Measurements from ENCODE around the gene TSTD1. TPM values are rescaled to one million over a fixed set of nuclear protein-coding genes. Genes with fewer than 3 reads are reported as not detected.
"Not testable (repeated sequence)": the region's sequence is repeated elsewhere in the genome, so short reads cannot be mapped to it uniquely, and the experiment has no call there.

TSTD1 gene
- total RNA-seq, 1 experiment from 2014 or later: 67.6 TPM

DNA sequence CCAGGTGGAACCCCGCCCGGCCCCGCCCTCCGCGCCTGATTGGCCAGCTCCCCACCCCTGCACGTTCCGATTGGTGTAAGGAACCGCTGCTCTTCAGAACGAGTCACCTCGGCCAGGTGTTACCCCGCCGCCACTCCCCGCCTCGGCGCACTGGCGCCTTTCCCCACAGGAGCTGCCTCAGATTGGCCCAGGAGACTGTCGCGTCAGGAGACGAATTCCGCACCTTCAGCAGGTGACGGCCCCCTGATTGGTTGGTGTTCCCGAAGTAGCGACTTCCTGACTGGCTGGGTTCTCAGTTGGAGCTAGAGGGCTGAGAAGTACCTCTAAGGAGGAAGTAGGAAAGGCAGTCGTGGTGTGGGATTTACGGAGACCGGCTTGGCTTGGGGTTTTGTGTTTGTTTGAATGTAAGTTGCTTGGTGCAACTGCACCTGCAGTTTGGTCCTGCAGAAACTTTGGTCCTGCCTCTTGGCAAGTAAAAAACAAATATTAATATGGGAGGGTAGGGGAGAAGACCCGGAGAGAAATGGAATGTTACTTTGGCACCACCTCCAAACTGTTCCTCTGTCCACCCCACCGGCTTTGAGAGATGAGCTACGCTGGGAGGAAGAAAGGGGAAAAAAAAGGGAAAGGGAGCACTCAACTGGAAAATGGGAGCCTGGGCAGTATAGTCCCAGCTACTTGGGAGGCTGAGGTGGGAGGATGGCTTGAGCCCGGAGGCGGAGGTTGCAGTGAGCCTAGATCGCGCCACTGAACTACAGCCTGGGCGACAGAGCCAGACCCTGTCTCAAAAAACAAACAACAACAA is 17.4 kb downstream of the TSTD1 start:
- intact Hi-C loops (cut with micrococcal nuclease; ENCODE audit: unreplicated experiment): no loop called here
- peaks cover 58% of the 10 kb centered on the region for H3K4me1 Mint-ChIP-seq (ENCODE audit: low read depth, unreplicated experiment)
- CTCF ChIA-PET: interaction anchor here (0.5 to 2.8 kb wide), 19 partner anchors 10 to 1514 kb away, joined by 3 to 35 read pairs (median 5); partner anchors contain the start of genes NECTIN4, TSTD1 and USF1
- TF ChIP-seq, protein P1, sequence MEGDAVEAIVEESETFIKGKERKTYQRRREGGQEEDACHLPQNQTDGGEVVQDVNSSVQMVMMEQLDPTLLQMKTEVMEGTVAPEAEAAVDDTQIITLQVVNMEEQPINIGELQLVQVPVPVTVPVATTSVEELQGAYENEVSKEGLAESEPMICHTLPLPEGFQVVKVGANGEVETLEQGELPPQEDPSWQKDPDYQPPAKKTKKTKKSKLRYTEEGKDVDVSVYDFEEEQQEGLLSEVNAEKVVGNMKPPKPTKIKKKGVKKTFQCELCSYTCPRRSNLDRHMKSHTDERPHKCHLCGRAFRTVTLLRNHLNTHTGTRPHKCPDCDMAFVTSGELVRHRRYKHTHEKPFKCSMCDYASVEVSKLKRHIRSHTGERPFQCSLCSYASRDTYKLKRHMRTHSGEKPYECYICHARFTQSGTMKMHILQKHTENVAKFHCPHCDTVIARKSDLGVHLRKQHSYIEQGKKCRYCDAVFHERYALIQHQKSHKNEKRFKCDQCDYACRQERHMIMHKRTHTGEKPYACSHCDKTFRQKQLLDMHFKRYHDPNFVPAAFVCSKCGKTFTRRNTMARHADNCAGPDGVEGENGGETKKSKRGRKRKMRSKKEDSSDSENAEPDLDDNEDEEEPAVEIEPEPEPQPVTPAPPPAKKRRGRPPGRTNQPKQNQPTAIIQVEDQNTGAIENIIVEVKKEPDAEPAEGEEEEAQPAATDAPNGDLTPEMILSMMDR (IDR thresholded peaks at IDR 0.05; ENCODE audit: unreplicated experiment): no peak
- H3K36me3 Mint-ChIP-seq (ENCODE audit: insufficient read depth, unreplicated experiment): peaks cover 57% of the 10 kb centered on the region
- H3K27me3 Mint-ChIP-seq (ENCODE audit: unreplicated experiment): no peaks in the 10 kb centered on the region
- BruUV-seq (replicated peaks): TSS peak; percentile 96
- no peaks in the 10 kb centered on the region for H3K9me3 Mint-ChIP-seq (ENCODE audit: low read depth, unreplicated experiment)
- DNase-seq: peak; percentile 99
- H3K27ac Mint-ChIP-seq (ENCODE audit: unreplicated experiment): peak overlapping the region; percentile 94
- H3K4me3 Mint-ChIP-seq (ENCODE audit: low read depth, unreplicated experiment): peak overlapping the region; percentile 91

DNA sequence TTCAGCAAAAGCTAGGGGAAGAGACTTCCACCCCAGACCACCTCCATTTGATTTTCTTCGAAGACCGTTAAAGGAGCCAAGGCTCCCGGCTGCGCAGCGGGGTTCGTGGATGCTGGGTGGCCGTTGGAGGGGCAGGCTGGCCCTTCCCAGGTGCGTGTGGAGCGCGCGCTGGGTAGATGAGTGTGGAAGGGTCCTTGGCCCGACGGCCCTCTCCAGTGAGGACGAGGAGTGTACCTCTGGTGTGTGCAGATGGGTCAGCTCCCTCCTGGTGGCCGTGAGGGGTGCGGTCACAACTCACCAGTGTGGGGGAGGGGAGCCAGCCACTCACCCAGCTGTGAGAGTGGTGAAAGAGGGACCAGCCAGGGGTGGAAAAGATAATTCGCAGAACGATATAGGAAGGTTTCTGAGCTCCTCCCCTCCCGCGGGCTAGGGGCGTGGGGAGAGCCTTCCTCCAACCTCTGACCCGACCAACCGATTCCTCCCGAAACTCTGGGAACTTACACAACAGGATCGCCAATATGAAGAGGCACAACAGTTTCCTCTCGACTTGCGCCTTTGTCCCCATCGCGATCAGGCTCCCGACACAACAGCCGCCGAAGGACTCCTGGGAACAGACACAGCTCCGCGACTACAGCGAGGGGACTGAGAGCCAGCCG is 18.1 kb downstream of the TSTD1 start, which contains the start of gene F11R:
Gene F11R (minus strand): TSS at position 644 of the 656 bp plus-strand sequence. CDS start 79 bp downstream, at position 565.
- Mint-ChIP-seq H3K27ac (ENCODE audit: unreplicated experiment) (peak within 1 kb of the TSS; percentile 94), H3K4me1 (ENCODE audit: low read depth, unreplicated experiment) (peaks cover 58% of the 10 kb centered on the region), H3K27me3 (ENCODE audit: unreplicated experiment) (no peaks in the 10 kb centered on the region), H3K36me3 (ENCODE audit: insufficient read depth, unreplicated experiment) (peaks cover 58% of the 10 kb centered on the region), H3K9me3 (ENCODE audit: low read depth, unreplicated experiment) (no peaks in the 10 kb centered on the region), H3K4me3 (ENCODE audit: low read depth, unreplicated experiment) (peak within 1 kb of the TSS; percentile 91)
- peak; percentile 85 for DNase-seq
- intact Hi-C loops (cut with micrococcal nuclease; ENCODE audit: unreplicated experiment): no loop called here
- TF ChIP-seq, protein P1 (IDR thresholded peaks at IDR 0.05; ENCODE audit: unreplicated experiment): peak; percentile 36
- BruUV-seq (replicated peaks): TSS peak; percentile 60
- CTCF ChIA-PET: interaction anchor here (0.5 to 2.8 kb wide), 18 partner anchors 11 to 1515 kb away, joined by 3 to 35 read pairs (median 6); partner anchors contain the start of genes NECTIN4, TSTD1 and USF1

DNA sequence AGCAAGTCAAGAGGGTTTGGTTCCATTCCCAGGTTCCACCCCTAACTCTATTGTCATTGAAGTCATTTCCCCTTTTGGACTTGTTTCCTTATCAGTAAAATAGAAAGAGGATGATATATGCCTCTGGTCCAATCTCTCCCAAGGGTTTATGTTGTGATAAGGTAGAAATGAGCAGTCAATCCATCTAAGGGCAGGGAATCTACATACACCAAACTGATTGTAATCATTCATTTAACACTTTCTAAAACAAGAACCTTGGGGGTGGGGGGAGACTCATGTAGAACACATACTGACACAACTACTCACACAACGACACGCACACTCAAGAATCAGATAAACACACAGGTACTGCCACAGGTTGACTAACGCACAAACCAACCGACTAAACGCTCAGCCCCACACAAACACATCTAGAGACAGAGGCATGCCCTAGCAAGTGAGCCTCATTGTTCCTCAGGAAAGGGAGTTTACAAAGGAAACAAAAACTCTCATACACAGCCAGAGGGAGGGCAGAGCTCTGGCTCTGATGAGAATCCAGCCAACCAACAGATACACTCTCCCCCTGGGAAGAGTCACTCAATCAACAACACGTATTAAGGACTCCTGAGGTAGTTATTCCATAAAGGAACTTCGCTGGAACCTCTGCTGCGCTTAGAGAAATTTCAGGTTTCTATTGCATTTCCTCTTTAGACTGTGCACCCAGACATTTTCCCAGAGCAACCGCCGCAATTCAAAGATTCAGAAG is 18.8 kb downstream of the TSTD1 start:
- intact Hi-C loops (cut with micrococcal nuclease; ENCODE audit: unreplicated experiment): no loop called here
- Mint-ChIP-seq H3K9me3 (ENCODE audit: low read depth, unreplicated experiment) (no peaks in the 10 kb centered on the region), H3K4me3 (ENCODE audit: low read depth, unreplicated experiment) (peak overlapping the region; percentile 91), H3K27ac (ENCODE audit: unreplicated experiment) (peak overlapping the region; percentile 94), H3K27me3 (ENCODE audit: unreplicated experiment) (no peaks in the 10 kb centered on the region), H3K4me1 (ENCODE audit: low read depth, unreplicated experiment) (peaks cover 51% of the 10 kb centered on the region), H3K36me3 (ENCODE audit: insufficient read depth, unreplicated experiment) (peaks cover 58% of the 10 kb centered on the region)
- no peak for DNase-seq
- TF ChIP-seq, protein P1 (IDR thresholded peaks at IDR 0.05; ENCODE audit: unreplicated experiment): no peak
- no TSS peak for BruUV-seq (replicated peaks)
- CTCF ChIA-PET: interaction anchor here (0.6 to 2.8 kb wide), 9 partner anchors 12 to 69 kb away, joined by 3 to 35 read pairs (median 6); partner anchors contain the start of genes NECTIN4 and TSTD1

DNA sequence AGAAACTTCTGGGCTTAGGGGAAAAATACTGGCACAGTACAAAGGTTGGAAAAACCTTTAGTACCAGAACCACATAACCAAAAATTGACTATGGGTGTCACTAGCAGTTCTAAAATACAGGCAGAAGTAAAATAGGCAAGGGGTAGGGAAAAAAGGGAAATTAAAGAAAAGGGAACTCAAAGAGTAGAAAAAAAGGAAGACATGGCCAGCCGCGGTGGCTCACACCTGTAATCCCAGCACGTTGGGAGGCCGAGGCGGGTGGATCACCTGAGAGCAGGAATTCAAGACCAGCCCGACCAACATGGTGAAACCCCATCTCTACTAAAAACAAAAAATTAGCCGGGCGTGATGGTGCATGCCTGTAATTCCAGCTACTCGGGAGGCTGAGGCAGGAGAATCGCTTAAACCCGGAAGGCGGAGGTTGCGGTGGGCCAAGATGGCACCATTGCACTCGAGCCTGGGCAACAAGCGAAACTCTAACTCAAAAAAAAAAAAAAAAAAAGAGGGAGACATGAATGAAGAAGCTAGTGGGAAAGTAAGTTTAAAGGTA is 19.6 kb downstream of the TSTD1 start:
- BruUV-seq (replicated peaks); intact Hi-C loops (cut with micrococcal nuclease; ENCODE audit: unreplicated experiment); H3K27me3 Mint-ChIP-seq (ENCODE audit: unreplicated experiment); DNase-seq; H3K9me3 Mint-ChIP-seq (ENCODE audit: low read depth, unreplicated experiment): not testable (repeated sequence)
- peak overlapping the region; percentile 91 for H3K4me3 Mint-ChIP-seq (ENCODE audit: low read depth, unreplicated experiment)
- H3K4me1 Mint-ChIP-seq (ENCODE audit: low read depth, unreplicated experiment): peaks cover 52% of the 10 kb centered on the region
- H3K36me3 Mint-ChIP-seq (ENCODE audit: insufficient read depth, unreplicated experiment): peaks cover 63% of the 10 kb centered on the region
- CTCF ChIA-PET: interaction anchor here (0.6 to 2.8 kb wide), 3 partner anchors 19 to 26 kb away, joined by 3 to 35 read pairs (median 4); no protein-coding TSS in a partner anchor
- peak overlapping the region; percentile 94 for H3K27ac Mint-ChIP-seq (ENCODE audit: unreplicated experiment)

Data from Calu3 (cell line).